GM12878 (cell line): Measurements from ENCODE around the gene RAD21L1. TPM values are rescaled to one million over a fixed set of nuclear protein-coding genes. Genes with fewer than 3 reads are reported as not detected.

Source experiments
- ATAC-seq: fragments of 200-7000 bp; cut with Tn5 transposase; 3 replicates; pipeline ENCODE4 v1.9.1; 2020; ENCODE audit warnings: mild to moderate bottlenecking, moderate library complexity
- BruUV-seq: library from RNA; stranded (reverse); fragments of 400-500 nt; replicated peaks from 2 replicates; lab custom pipeline; 2021; lab: Mats Ljungman, UMichigan
- CTCF ChIA-PET: fragments of 300-600 bp; sonication (Branson Sonifier 250); formaldehyde crosslinking; extraction: SDS; loops from one replicate; lab custom pipeline; 2021; ENCODE audit warnings: inconsistent platforms; lab: Yijun Ruan, JAX
- POLR2A ChIA-PET: fragments of 350-600 bp; formaldehyde crosslinking; extraction: SDS; loops from one replicate; lab custom pipeline; 2021; ENCODE audit warnings: inconsistent platforms; lab: Charles Lee
- RAD21 ChIA-PET: fragments of 300-600 bp; sonication (Branson Sonifier 250); formaldehyde crosslinking; loops from one replicate; lab custom pipeline; 2023; ENCODE audit warnings: antibody characterized with exemption; ENCODE audit not compliant: unreplicated experiment; lab: Charles Lee
- SMC1A ChIA-PET: fragments of 300-600 bp; sonication (Branson Sonifier 250); formaldehyde crosslinking; loops from one replicate; lab custom pipeline; 2023; ENCODE audit not compliant: unreplicated experiment, uncharacterized antibody; lab: Charles Lee
- DNase-seq: peaks from one replicate; pipeline ENCODE4 v3.0.0-alpha.2; 2011; ENCODE audit warnings: low read depth, low spot score
- FAIRE-seq: peaks from 3 replicates; lab custom pipeline; 2011; peaks lifted over from hg19 to GRCh38; lab: Jason Lieb, UNC
- H2AFZ ChIP-seq: 2 replicates; pipeline ENCODE4 v1.6.0; 2011; ENCODE audit warnings: low read depth, low read length, control low read depth; ENCODE audit not compliant: control insufficient read depth
- H3K27ac ChIP-seq: 2 replicates; pipeline ENCODE4 v1.5.1; 2011; ENCODE audit warnings: control low read depth; ENCODE audit not compliant: control insufficient read depth, insufficient read depth
- H3K27me3 ChIP-seq, 2 experiments: replicated peaks in 1 of 2; 2 replicates each; pipeline versions ENCODE4 v1.6.0 to v1.6.1; 2011; ENCODE audit warnings: low read length in 1 of 2; ENCODE audit not compliant: control insufficient read depth in 2 of 2, insufficient read depth in 2 of 2
- H3K36me3 ChIP-seq, 2 experiments: 2 replicates each; pipeline ENCODE4 v1.5.1; 2011; ENCODE audit warnings: low read length in 1 of 2; ENCODE audit not compliant: control insufficient read depth in 2 of 2, insufficient read depth in 2 of 2
- H3K4me1 ChIP-seq: 2 replicates; pipeline ENCODE4 v1.6.1; 2011; ENCODE audit warnings: mild to moderate bottlenecking, low read length, moderate library complexity, mixed read lengths; ENCODE audit not compliant: control insufficient read depth, insufficient read depth
- H3K4me2 ChIP-seq: 2 replicates; pipeline ENCODE4 v1.6.0; 2011; ENCODE audit warnings: control low read depth; ENCODE audit not compliant: control insufficient read depth, insufficient read depth
- H3K4me3 ChIP-seq: fragments of 200-600 bp; sonication (generic); 2 replicates; pipeline ENCODE4 v1.5.1; 2016
- H3K79me2 ChIP-seq: 2 replicates; pipeline ENCODE4 v1.6.0; 2011; ENCODE audit warnings: low read length; ENCODE audit not compliant: control insufficient read depth, insufficient read depth
- H3K9ac ChIP-seq: 2 replicates; pipeline ENCODE4 v1.8.0; 2011; ENCODE audit warnings: low read length, control low read depth, mixed read lengths; ENCODE audit not compliant: control insufficient read depth, insufficient read depth
- H3K9me3 ChIP-seq: replicated peaks from 3 replicates; pipeline ENCODE4 v1.5.1; 2011; ENCODE audit warnings: mild to moderate bottlenecking, low read length; ENCODE audit not compliant: control insufficient read depth, insufficient read depth
- H4K20me1 ChIP-seq: 2 replicates; pipeline ENCODE4 v1.6.0; 2011; ENCODE audit not compliant: control insufficient read depth, insufficient read depth
- CREB1 ChIP-seq: IDR thresholded peaks from 2 replicates; pipeline ENCODE4 v1.6.1; 2012; ENCODE audit warnings: low read depth, mild to moderate bottlenecking, inconsistent platforms
- HDAC6 ChIP-seq: fragments of 200-600 bp; sonication (generic); IDR thresholded peaks from one replicate; pipeline ENCODE4 v1.8.0; 2017; ENCODE audit warnings: antibody characterized with exemption; ENCODE audit not compliant: unreplicated experiment
- HDGF ChIP-seq: fragments of 450-650 bp; IDR thresholded peaks from 2 replicates; pipeline ENCODE4 v1.6.1; 2016; ENCODE audit warnings: antibody characterized with exemption
- IKZF2 ChIP-seq, 2 experiments: fragments of 450-650 bp; IDR thresholded peaks; 2 replicates each; pipeline ENCODE4 v1.6.1; 2017; ENCODE audit warnings: mild to moderate bottlenecking in 2 of 2, moderate library complexity in 2 of 2
- KAT2A ChIP-seq: conservative IDR thresholded peaks from 2 replicates; pipeline ENCODE4 v1.6.1; 2011; ENCODE audit warnings: low read depth, low read length; ENCODE audit not compliant: control insufficient read depth
- LARP7 ChIP-seq: fragments of 450-650 bp; IDR thresholded peaks from 2 replicates; pipeline ENCODE4 v1.6.1; 2017; ENCODE audit warnings: mild to moderate bottlenecking
- MTA3 ChIP-seq: IDR thresholded peaks from 2 replicates; pipeline ENCODE4 v1.6.1; 2012; ENCODE audit warnings: low read length, inconsistent platforms, borderline replicate concordance
- POLR2AphosphoS5 ChIP-seq: IDR thresholded peaks from 2 replicates; pipeline ENCODE4 v1.6.1; 2011; ENCODE audit warnings: mild to moderate bottlenecking, low read length, inconsistent platforms
- RBBP5 ChIP-seq: fragments of 200-600 bp; sonication (generic); conservative IDR thresholded peaks from 2 replicates; pipeline ENCODE4 v1.6.1; 2016
- SIX5 ChIP-seq: IDR thresholded peaks from 2 replicates; pipeline ENCODE4 v1.6.1; 2011; ENCODE audit warnings: mild to moderate bottlenecking, low read depth, low read length, moderate library complexity; ENCODE audit not compliant: severe bottlenecking
- TAF1 ChIP-seq: IDR thresholded peaks from 2 replicates; pipeline ENCODE4 v1.6.1; 2011; ENCODE audit warnings: mild to moderate bottlenecking, low read depth, low read length, borderline replicate concordance
- ZNF217 ChIP-seq: fragments of 450-650 bp; IDR thresholded peaks from 2 replicates; pipeline ENCODE4 v1.6.1; 2017; ENCODE audit warnings: antibody characterized with exemption, mild to moderate bottlenecking
- ZNF622 ChIP-seq: fragments of 450-650 bp; IDR thresholded peaks from 2 replicates; pipeline ENCODE4 v1.6.1; 2017; ENCODE audit warnings: mild to moderate bottlenecking, inconsistent platforms
- ZZZ3 ChIP-seq: IDR thresholded peaks from 2 replicates; pipeline ENCODE4 v1.6.1; 2011; ENCODE audit warnings: low read depth; ENCODE audit not compliant: control insufficient read depth, insufficient read length
- WGBS: methylation state at CpG from one replicate; pipeline ENCODE4 v1.1.6; 2016; ENCODE audit warnings: low lambda C conversion rate; ENCODE audit not compliant: insufficient replicate concordance, insufficient coverage; ENCODE audit errors: missing lambda C conversion rate; 5-methylcytosine and 5-hydroxymethylcytosine counted together
- in situ Hi-C: fragments of 300-500 bp; cut with MboI; formaldehyde crosslinking; loops from 9 replicates; pipeline ENCODE4 v1.14.3; 2018; ENCODE audit warnings: mixed read lengths
- intact Hi-C: fragments of 100-400 bp; cut with micrococcal nuclease; formaldehyde crosslinking; loops from one replicate; pipeline ENCODE4 v1.14.2; 2022; ENCODE audit not compliant: unreplicated experiment
- polyA plus RNA-seq, 11 experiments: library from polyadenylated mRNA; depleted of rRNA in 4 of 11; unstranded in 6 of 11; stranded (reverse) in 5 of 11; fragments of >200 nt; fragmentation: Nextera tagmentation in 4 of 11; fragmentation: Illumina TruSeq in 1 of 11; extraction: Ambion mirVana in 4 of 11; extraction: Trizol in 1 of 11; gene quantifications; 1 replicate in 1 of 11; 2 replicates in 10 of 11; pipeline versions ENCODE4 v1.2.1 to v1.2.3, GENCODE V29; 2011 to 2016; ENCODE audit warnings: inconsistent platforms in 2 of 11, missing spikeins in 2 of 11, low read depth in 1 of 11
- total RNA-seq, 4 experiments: library from RNA; depleted of rRNA in 3 of 4; stranded (reverse); fragments of >200 nt in 3 of 4; fragmentation: Illumina TruSeq in 1 of 4; extraction: Trizol in 1 of 4; gene quantifications; 2 replicates each; pipeline versions ENCODE4 v1.2.1 to v1.2.3, GENCODE V29; 2013 to 2021
- TF ChIP-seq, protein P1 (sequence below): fragments of 450-650 bp; IDR thresholded peaks from 2 replicates; pipeline ENCODE4 v1.6.1; 2017; ENCODE audit warnings: mild to moderate bottlenecking, low read depth, inconsistent platforms; ENCODE audit not compliant: poor library complexity, severe bottlenecking
- TF ChIP-seq, protein P2 (sequence below): fragments of 450-650 bp; formaldehyde crosslinking; IDR thresholded peaks from 2 replicates; pipeline ENCODE4 v1.4.0; 2020; ENCODE audit warnings: mild to moderate bottlenecking, moderate library complexity
- TF ChIP-seq, protein P3 (sequence below): fragments of 450-650 bp; IDR thresholded peaks from 2 replicates; pipeline ENCODE4 v1.6.1; 2017; ENCODE audit warnings: mild to moderate bottlenecking
- TF ChIP-seq, protein P4 (sequence below): IDR thresholded peaks from 2 replicates; pipeline ENCODE4 v1.6.1; 2011; ENCODE audit warnings: low read depth, low read length, improper control_type of control experiment, borderline replicate concordance

The RAD21L1 gene
- total and polyA plus RNA-seq, 10 of the 15 experiments (the other 5 are each of a cell fraction or from before 2014, with no cell fraction given) = not detected

DNA sequence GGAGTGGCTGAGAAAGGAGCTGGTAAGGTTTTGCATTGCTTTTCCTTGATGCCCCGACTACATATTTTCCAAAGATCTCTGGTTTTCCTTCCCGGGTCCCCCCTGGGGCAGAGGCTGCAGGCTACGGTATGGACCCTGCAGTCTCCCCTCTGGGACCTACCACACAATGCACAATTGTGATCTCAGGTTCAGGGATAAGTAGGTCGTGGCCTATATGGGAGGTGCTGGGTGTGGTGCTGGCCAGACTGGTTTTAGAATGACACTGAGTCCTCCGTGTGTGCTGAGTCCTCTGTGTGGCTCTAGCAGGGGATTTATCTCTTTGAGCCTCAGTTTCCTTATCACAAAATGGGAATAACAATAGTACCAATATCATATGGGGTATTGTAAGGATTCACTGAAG, 22.2 kb upstream of the RAD21L1 start:
- CTCF ChIA-PET = no interaction called here
- no peaks in the 10 kb centered on the region for H3K79me2 ChIP-seq
- ATAC-seq (no peak), FAIRE-seq (no peak), DNase-seq (no peak)
- SMC1A ChIA-PET = no interaction called here
- 8% methylated on average over 5 of the region's 5 CpGs for WGBS
- RAD21 ChIA-PET = no interaction called here
- no TSS peak for BruUV-seq
- no peaks in the 10 kb centered on the region for H3K4me1 ChIP-seq
- POLR2A ChIA-PET = no interaction called here
- H3K27ac ChIP-seq = no peak overlapping the region
- no peak overlapping the region for H3K4me3 ChIP-seq
- intact Hi-C loops (no loop called here), in situ Hi-C loops (no loop called here)
- H3K9ac ChIP-seq = no peak overlapping the region
- no peak overlapping the region for H3K4me2 ChIP-seq
- no peaks in the 10 kb centered on the region for H3K9me3 ChIP-seq
- no peak overlapping the region for H2AFZ ChIP-seq
- H3K36me3 ChIP-seq = no peaks in the 10 kb centered on the region
- H3K27me3 ChIP-seq = no peaks in the 10 kb centered on the region; a peak in 1 of 4 replicates
- no peaks in the 10 kb centered on the region for H4K20me1 ChIP-seq
- TF ChIP-seq IKZF2 (IDR thresholded peaks at IDR 0.05) (no peak), HDAC6 (no peak), ZZZ3 (no peak), TAF1 (no peak), KAT2A (no peak), SIX5 (no peak), POLR2AphosphoS5 (no peak), MTA3 (no peak), HDGF (no peak), LARP7 (no peak), RBBP5 (no peak), CREB1 (no peak), ZNF217 (no peak), ZNF622 (no peak)
- TF ChIP-seq, protein P1, sequence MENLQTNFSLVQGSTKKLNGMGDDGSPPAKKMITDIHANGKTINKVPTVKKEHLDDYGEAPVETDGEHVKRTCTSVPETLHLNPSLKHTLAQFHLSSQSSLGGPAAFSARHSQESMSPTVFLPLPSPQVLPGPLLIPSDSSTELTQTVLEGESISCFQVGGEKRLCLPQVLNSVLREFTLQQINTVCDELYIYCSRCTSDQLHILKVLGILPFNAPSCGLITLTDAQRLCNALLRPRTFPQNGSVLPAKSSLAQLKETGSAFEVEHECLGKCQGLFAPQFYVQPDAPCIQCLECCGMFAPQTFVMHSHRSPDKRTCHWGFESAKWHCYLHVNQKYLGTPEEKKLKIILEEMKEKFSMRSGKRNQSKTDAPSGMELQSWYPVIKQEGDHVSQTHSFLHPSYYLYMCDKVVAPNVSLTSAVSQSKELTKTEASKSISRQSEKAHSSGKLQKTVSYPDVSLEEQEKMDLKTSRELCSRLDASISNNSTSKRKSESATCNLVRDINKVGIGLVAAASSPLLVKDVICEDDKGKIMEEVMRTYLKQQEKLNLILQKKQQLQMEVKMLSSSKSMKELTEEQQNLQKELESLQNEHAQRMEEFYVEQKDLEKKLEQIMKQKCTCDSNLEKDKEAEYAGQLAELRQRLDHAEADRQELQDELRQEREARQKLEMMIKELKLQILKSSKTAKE = no peak
- TF ChIP-seq, protein P2, sequence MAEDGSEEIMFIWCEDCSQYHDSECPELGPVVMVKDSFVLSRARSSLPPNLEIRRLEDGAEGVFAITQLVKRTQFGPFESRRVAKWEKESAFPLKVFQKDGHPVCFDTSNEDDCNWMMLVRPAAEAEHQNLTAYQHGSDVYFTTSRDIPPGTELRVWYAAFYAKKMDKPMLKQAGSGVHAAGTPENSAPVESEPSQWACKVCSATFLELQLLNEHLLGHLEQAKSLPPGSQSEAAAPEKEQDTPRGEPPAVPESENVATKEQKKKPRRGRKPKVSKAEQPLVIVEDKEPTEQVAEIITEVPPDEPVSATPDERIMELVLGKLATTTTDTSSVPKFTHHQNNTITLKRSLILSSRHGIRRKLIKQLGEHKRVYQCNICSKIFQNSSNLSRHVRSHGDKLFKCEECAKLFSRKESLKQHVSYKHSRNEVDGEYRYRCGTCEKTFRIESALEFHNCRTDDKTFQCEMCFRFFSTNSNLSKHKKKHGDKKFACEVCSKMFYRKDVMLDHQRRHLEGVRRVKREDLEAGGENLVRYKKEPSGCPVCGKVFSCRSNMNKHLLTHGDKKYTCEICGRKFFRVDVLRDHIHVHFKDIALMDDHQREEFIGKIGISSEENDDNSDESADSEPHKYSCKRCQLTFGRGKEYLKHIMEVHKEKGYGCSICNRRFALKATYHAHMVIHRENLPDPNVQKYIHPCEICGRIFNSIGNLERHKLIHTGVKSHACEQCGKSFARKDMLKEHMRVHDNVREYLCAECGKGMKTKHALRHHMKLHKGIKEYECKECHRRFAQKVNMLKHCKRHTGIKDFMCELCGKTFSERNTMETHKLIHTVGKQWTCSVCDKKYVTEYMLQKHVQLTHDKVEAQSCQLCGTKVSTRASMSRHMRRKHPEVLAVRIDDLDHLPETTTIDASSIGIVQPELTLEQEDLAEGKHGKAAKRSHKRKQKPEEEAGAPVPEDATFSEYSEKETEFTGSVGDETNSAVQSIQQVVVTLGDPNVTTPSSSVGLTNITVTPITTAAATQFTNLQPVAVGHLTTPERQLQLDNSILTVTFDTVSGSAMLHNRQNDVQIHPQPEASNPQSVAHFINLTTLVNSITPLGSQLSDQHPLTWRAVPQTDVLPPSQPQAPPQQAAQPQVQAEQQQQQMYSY (CRISPR knock-in tag) = no peak
- TF ChIP-seq, protein P3, sequence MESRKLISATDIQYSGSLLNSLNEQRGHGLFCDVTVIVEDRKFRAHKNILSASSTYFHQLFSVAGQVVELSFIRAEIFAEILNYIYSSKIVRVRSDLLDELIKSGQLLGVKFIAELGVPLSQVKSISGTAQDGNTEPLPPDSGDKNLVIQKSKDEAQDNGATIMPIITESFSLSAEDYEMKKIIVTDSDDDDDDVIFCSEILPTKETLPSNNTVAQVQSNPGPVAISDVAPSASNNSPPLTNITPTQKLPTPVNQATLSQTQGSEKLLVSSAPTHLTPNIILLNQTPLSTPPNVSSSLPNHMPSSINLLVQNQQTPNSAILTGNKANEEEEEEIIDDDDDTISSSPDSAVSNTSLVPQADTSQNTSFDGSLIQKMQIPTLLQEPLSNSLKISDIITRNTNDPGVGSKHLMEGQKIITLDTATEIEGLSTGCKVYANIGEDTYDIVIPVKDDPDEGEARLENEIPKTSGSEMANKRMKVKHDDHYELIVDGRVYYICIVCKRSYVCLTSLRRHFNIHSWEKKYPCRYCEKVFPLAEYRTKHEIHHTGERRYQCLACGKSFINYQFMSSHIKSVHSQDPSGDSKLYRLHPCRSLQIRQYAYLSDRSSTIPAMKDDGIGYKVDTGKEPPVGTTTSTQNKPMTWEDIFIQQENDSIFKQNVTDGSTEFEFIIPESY = no peak
- TF ChIP-seq, protein P4, sequence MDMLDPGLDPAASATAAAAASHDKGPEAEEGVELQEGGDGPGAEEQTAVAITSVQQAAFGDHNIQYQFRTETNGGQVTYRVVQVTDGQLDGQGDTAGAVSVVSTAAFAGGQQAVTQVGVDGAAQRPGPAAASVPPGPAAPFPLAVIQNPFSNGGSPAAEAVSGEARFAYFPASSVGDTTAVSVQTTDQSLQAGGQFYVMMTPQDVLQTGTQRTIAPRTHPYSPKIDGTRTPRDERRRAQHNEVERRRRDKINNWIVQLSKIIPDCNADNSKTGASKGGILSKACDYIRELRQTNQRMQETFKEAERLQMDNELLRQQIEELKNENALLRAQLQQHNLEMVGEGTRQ = no peak
